Stimulated activated CD4-positive, alpha-beta T cell treated with anti-CD3 and anti-CD28 coated beads, TNF-alpha, amount 100 ng/mL, for 24 hours (primary cell): ENCODE measurements around the gene SRSF12.
A peak's percentile ranks its signal among the peaks of the same experiment; 100 is the strongest.

ENCODE experiments used
- DNase-seq, 3 experiments: peaks; one replicate each; pipeline ENCODE4 v3.0.0-alpha.2; 2020; ENCODE audit warnings: low read depth in 3 of 3

SRSF12 gene

GRCh38 chr6:89117211-89118108 is at the start of gene SRSF12:
Gene SRSF12 (minus strand): TSS chr6:89118071. CDS start chr6:89117887, 184 bp downstream.
- peak; percentile 0 to 29 (median 7) for DNase-seq

- no peak for DNase-seq
Measured at GRCh38 chr6:89162047-89162371, 44.1 kb upstream of the SRSF12 start.

- no peak for DNase-seq
Measured at GRCh38 chr6:89161326-89162046, 43.6 kb upstream of the SRSF12 start.

- no peak for DNase-seq
Measured at GRCh38 chr6:89160331-89161092, 42.6 kb upstream of the SRSF12 start.

- DNase-seq = no peak
Measured at GRCh38 chr6:89154131-89154530, 36.3 kb upstream of the SRSF12 start.

GRCh38 chr6:89148016-89148750 is 30.3 kb upstream of the SRSF12 start:
- DNase-seq = peak in 1 of 3 experiments; percentile 24

GRCh38 chr6:89146718-89147700 is 29.1 kb upstream of the SRSF12 start:
- peak in 1 of 3 experiments; percentile 2 for DNase-seq

- peak; percentile 30 to 75 (median 55) for DNase-seq
Measured at GRCh38 chr6:89145956-89146717, 28.3 kb upstream of the SRSF12 start, which contains the start of gene PM20D2. Gene PM20D2 (plus strand): TSS chr6:89146055. CDS start chr6:89146145, 90 bp downstream.

GRCh38 chr6:89145091-89145955 is 27.5 kb upstream of the SRSF12 start:
- DNase-seq = peak in 2 of 3 experiments; percentile 13 to 17

GRCh38 chr6:89144354-89144906 is 26.6 kb upstream of the SRSF12 start:
- no peak for DNase-seq

- no peak for DNase-seq
Measured at GRCh38 chr6:89140347-89141156, 22.7 kb upstream of the SRSF12 start.

GRCh38 chr6:89139509-89140346 is 21.9 kb upstream of the SRSF12 start:
- no peak for DNase-seq

- no peak for DNase-seq
Measured at GRCh38 chr6:89138173-89138572, 20.3 kb upstream of the SRSF12 start.

GRCh38 chr6:89134723-89135122 is 16.9 kb upstream of the SRSF12 start:
- DNase-seq = no peak

- no peak for DNase-seq
Measured at GRCh38 chr6:89133981-89134380, 16.1 kb upstream of the SRSF12 start.

- no peak for DNase-seq
Measured at GRCh38 chr6:89132057-89132456, 14.2 kb upstream of the SRSF12 start.
